Esophagus squamous epithelium (tissue), 5 donors: ENCODE data around the gene MMP12. TPM values are rescaled to one million over a fixed set of nuclear protein-coding genes. Genes with fewer than 3 reads are reported as not detected.

Experiments
- DNase-seq: peaks from one replicate; lab custom pipeline; 2025; lab: John Stamatoyannopoulos, UW
- H3K27ac ChIP-seq, 4 donors: fragments of 200-600 bp; sonication (generic); one replicate each; pipeline ENCODE4 v1.5.1; 2016 to 2019; ENCODE audit warnings: mild to moderate bottlenecking in 1 of 4
- H3K27me3 ChIP-seq, 4 donors: fragments of 200-600 bp; sonication (generic); 1 replicate in 3 of 4; 2 replicates in 1 of 4; pipeline versions ENCODE4 v1.5.1 to v1.6.0; 2017 to 2021; ENCODE audit warnings: antibody characterized with exemption in 1 of 4
- H3K36me3 ChIP-seq, 3 donors: fragments of 200-600 bp; sonication (generic); one replicate each; pipeline ENCODE4 v1.5.1; 2016 to 2019
- H3K4me1 ChIP-seq, 3 donors: fragments of 200-600 bp; sonication (generic); one replicate each; pipeline ENCODE4 v1.5.1; 2017 to 2019
- H3K4me3 ChIP-seq, 4 donors: fragments of 200-600 bp; sonication (generic); 1 replicate in 3 of 4; 2 replicates in 1 of 4; pipeline ENCODE4 v1.5.1; 2016 to 2019; ENCODE audit warnings: mild to moderate bottlenecking in 2 of 4, moderate library complexity in 1 of 4
- H3K9me3 ChIP-seq, 3 donors: fragments of 200-600 bp; sonication (generic); one replicate each; pipeline ENCODE4 v1.5.1; 2016 to 2019
- CTCF ChIP-seq, 6 experiments: fragments of 450-650 bp in 4 of 6; fragments of 200-600 bp in 2 of 6; sonication (generic) in 2 of 6; IDR thresholded peaks; one replicate each; pipeline ENCODE4 v1.5.1; 2016 to 2019; ENCODE audit warnings: antibody characterized with exemption in 6 of 6, mild to moderate bottlenecking in 4 of 6, moderate library complexity in 4 of 6
- POLR2A ChIP-seq, 4 donors: fragments of 450-650 bp; IDR thresholded peaks; one replicate each; pipeline ENCODE4 v1.6.1; 2017; ENCODE audit warnings: antibody characterized with exemption in 4 of 4, mild to moderate bottlenecking in 4 of 4, moderate library complexity in 3 of 4
- WGBS, 2 donors: methylation state at CpG; one replicate each; pipeline ENCODE4 v1.1.5; 2018; 5-methylcytosine and 5-hydroxymethylcytosine counted together
- intact Hi-C: fragments of 100-400 bp; cut with DNase I; formaldehyde crosslinking; loops from one replicate; pipeline ENCODE4 v1.15.0; 2022
- total RNA-seq, 4 donors: library from RNA; depleted of rRNA; stranded (reverse); fragments of >200 nt; gene quantifications; one replicate each; pipeline ENCODE4 v1.1.0, GENCODE V29; 2016
- donor health status: DM: yes; HTN: yes; CAD: no.

The MMP12 gene
- total RNA-seq, 4 donors from 2014 or later, result 0.35 to 1.1 TPM; not detected in 2

- Histone ChIP-seq H3K27me3 (peaks cover 0 to 8% (median 0%) of the 10 kb centered on the region in 4 donors), H3K9me3 (no peaks in the 10 kb centered on the region), H3K27ac (no peak overlapping the region), H3K4me1 (peaks cover 0 to 13% (median 0%) of the 10 kb centered on the region in 3 donors), H3K4me3 (no peak overlapping the region), H3K36me3 (no peaks in the 10 kb centered on the region)
- DNase-seq, result no peak
- TF ChIP-seq CTCF (IDR thresholded peaks at IDR 0.05) (no peak), POLR2A (IDR thresholded peaks at IDR 0.05) (no peak)
- intact Hi-C loops, result no loop called here
- WGBS, 2 donors, result 91 to 92% methylated on average over 6 to 7 of the region's 7 CpGs
These were observed 42.2 kb downstream of the MMP12 start for GRCh38 chr11:102832612-102833011.

GRCh38 chr11:102831489-102832440 is 43.0 kb downstream of the MMP12 start:
- no peak for DNase-seq
- intact Hi-C loops, result no loop called here
- Histone ChIP-seq H3K4me1 (peaks cover 0 to 13% (median 0%) of the 10 kb centered on the region in 3 donors), H3K4me3 (peak overlapping the region in 1 of 4 donors; percentile 31), H3K27me3 (peaks cover 0 to 8% (median 0%) of the 10 kb centered on the region in 4 donors), H3K36me3 (no peaks in the 10 kb centered on the region), H3K27ac (no peak overlapping the region), H3K9me3 (no peaks in the 10 kb centered on the region)
- 61 to 82% methylated on average over 21 to 37 of the region's 38 CpGs for WGBS, 2 donors
- TF ChIP-seq CTCF (IDR thresholded peaks at IDR 0.05), result peak in 2 of 6 experiments; percentile 4 to 9
- TF ChIP-seq POLR2A (IDR thresholded peaks at IDR 0.05), result no peak

- no peak for DNase-seq
- TF ChIP-seq POLR2A (IDR thresholded peaks at IDR 0.05), result no peak
- no peak for TF ChIP-seq CTCF (IDR thresholded peaks at IDR 0.05)
- no peaks in the 10 kb centered on the region for H3K9me3 ChIP-seq
- no peaks in the 10 kb centered on the region for H3K36me3 ChIP-seq
- H3K4me1 ChIP-seq, result peaks cover 0 to 13% (median 0%) of the 10 kb centered on the region in 3 donors
- H3K4me3 ChIP-seq, result no peak overlapping the region
- H3K27ac ChIP-seq, result no peak overlapping the region
- intact Hi-C loops, result no loop called here
- H3K27me3 ChIP-seq, result peaks cover 0 to 8% (median 0%) of the 10 kb centered on the region in 4 donors
- WGBS, 2 donors, result 65 to 67% methylated on average over 2 of the region's 2 CpGs
These were observed 43.7 kb downstream of the MMP12 start for GRCh38 chr11:102831128-102831488.

- DNase-seq, result no peak
- H3K36me3 ChIP-seq, result no peaks in the 10 kb centered on the region
- WGBS, 2 donors, result 34 to 49% methylated on average over 5 of the region's 5 CpGs
- intact Hi-C loops, result no loop called here
- H3K4me1 ChIP-seq, result peaks cover 0 to 13% (median 0%) of the 10 kb centered on the region in 3 donors
- H3K9me3 ChIP-seq, result no peaks in the 10 kb centered on the region
- H3K27ac ChIP-seq, result no peak overlapping the region
- H3K4me3 ChIP-seq, result no peak overlapping the region
- peaks cover 0 to 8% (median 0%) of the 10 kb centered on the region in 4 donors for H3K27me3 ChIP-seq
- no peak for TF ChIP-seq CTCF (IDR thresholded peaks at IDR 0.05)
- no peak for TF ChIP-seq POLR2A (IDR thresholded peaks at IDR 0.05)
These were observed 44.6 kb downstream of the MMP12 start for GRCh38 chr11:102830001-102830727.
